ENCODE measurements around the gene SS18L1.

Gene SS18L1

GRCh38 chr20:62104791-62105345, 38.7 kb upstream of the SS18L1 start:
- H3K9ac ChIP-seq (ENCODE audit: low read depth, low read length, poor library complexity, severe bottlenecking): no peak overlapping the region
- no peaks in the 10 kb centered on the region for H3K27me3 ChIP-seq (ENCODE audit: insufficient read depth, low read length, poor library complexity, severe bottlenecking)
- no peak for TF ChIP-seq CTCF (conservative IDR thresholded peaks at IDR 0.05; ENCODE audit: low read length)
- TF ChIP-seq EZH2phosphoT487 (IDR thresholded peaks at IDR 0.05; ENCODE audit: borderline replicate concordance): no peak
- H3K4me2 ChIP-seq (ENCODE audit: low read depth, low read length, poor library complexity, severe bottlenecking): no peak overlapping the region
- no peaks in the 10 kb centered on the region for H3K9me2 ChIP-seq (replicated peaks; ENCODE audit: low read depth, low read length)
- peaks cover 19% of the 10 kb centered on the region; the same call in 1 of the 2 replicates for H3K9me3 ChIP-seq (ENCODE audit: insufficient read depth, low read depth, low read length)
- H3F3A ChIP-seq (ENCODE audit: low read depth): no peaks in the 10 kb centered on the region
- H3K79me2 ChIP-seq (ENCODE audit: insufficient read depth, low read length): no peaks in the 10 kb centered on the region
- no peak overlapping the region for H3K4me3 ChIP-seq (ENCODE audit: low read length, poor library complexity, severe bottlenecking)
- no peaks in the 10 kb centered on the region for H3K36me3 ChIP-seq (ENCODE audit: insufficient read depth, low read length)
- no peaks in the 10 kb centered on the region for H3K4me1 ChIP-seq (ENCODE audit: insufficient read depth, low read length, poor library complexity, severe bottlenecking)
- no peak overlapping the region for H2AFZ ChIP-seq (ENCODE audit: low read length)
- H4K20me1 ChIP-seq (ENCODE audit: insufficient read depth, low read length, poor library complexity, severe bottlenecking): no peaks in the 10 kb centered on the region

- Histone ChIP-seq H3K27me3 (ENCODE audit: insufficient read depth, low read length, poor library complexity, severe bottlenecking) (no peaks in the 10 kb centered on the region), H3K36me3 (ENCODE audit: insufficient read depth, low read length) (no peaks in the 10 kb centered on the region), H3K79me2 (ENCODE audit: insufficient read depth, low read length) (no peaks in the 10 kb centered on the region), H3K4me1 (ENCODE audit: insufficient read depth, low read length, poor library complexity, severe bottlenecking) (no peaks in the 10 kb centered on the region), H3K9ac (ENCODE audit: low read depth, low read length, poor library complexity, severe bottlenecking) (no peak overlapping the region), H3K4me2 (ENCODE audit: low read depth, low read length, poor library complexity, severe bottlenecking) (no peak overlapping the region), H3F3A (ENCODE audit: low read depth) (no peaks in the 10 kb centered on the region), H3K9me2 (replicated peaks; ENCODE audit: low read depth, low read length) (no peaks in the 10 kb centered on the region), H4K20me1 (ENCODE audit: insufficient read depth, low read length, poor library complexity, severe bottlenecking) (no peaks in the 10 kb centered on the region), H2AFZ (ENCODE audit: low read length) (no peak overlapping the region), H3K9me3 (ENCODE audit: insufficient read depth, low read depth, low read length) (peaks cover 19% of the 10 kb centered on the region; the same call in 1 of the 2 replicates), H3K4me3 (ENCODE audit: low read length, poor library complexity, severe bottlenecking) (no peak overlapping the region)
- TF ChIP-seq CTCF (conservative IDR thresholded peaks at IDR 0.05; ENCODE audit: low read length) (no peak), EZH2phosphoT487 (IDR thresholded peaks at IDR 0.05; ENCODE audit: borderline replicate concordance) (no peak)
Observed at GRCh38 chr20:62105592-62105991, 38.0 kb upstream of the SS18L1 start.

GRCh38 chr20:62111148-62111547, 32.4 kb upstream of the SS18L1 start:
- peaks cover 13% of the 10 kb centered on the region; the same call in 1 of the 2 replicates for H3K9me3 ChIP-seq (ENCODE audit: insufficient read depth, low read depth, low read length)
- TF ChIP-seq CTCF (conservative IDR thresholded peaks at IDR 0.05; ENCODE audit: low read length): no peak
- no peak for TF ChIP-seq EZH2phosphoT487 (IDR thresholded peaks at IDR 0.05; ENCODE audit: borderline replicate concordance)
- no peak overlapping the region for H2AFZ ChIP-seq (ENCODE audit: low read length)

More at GRCh38 chr20:62111148-62111547, 32.4 kb upstream of the SS18L1 start:
- Histone ChIP-seq H3K79me2 (ENCODE audit: insufficient read depth, low read length) (no peaks in the 10 kb centered on the region), H3F3A (ENCODE audit: low read depth) (no peaks in the 10 kb centered on the region), H3K36me3 (ENCODE audit: insufficient read depth, low read length) (no peaks in the 10 kb centered on the region), H3K4me1 (ENCODE audit: insufficient read depth, low read length, poor library complexity, severe bottlenecking) (no peaks in the 10 kb centered on the region), H3K9me2 (replicated peaks; ENCODE audit: low read depth, low read length) (no peaks in the 10 kb centered on the region), H3K27me3 (ENCODE audit: insufficient read depth, low read length, poor library complexity, severe bottlenecking) (no peaks in the 10 kb centered on the region), H4K20me1 (ENCODE audit: insufficient read depth, low read length, poor library complexity, severe bottlenecking) (no peaks in the 10 kb centered on the region), H3K9ac (ENCODE audit: low read depth, low read length, poor library complexity, severe bottlenecking) (no peak overlapping the region), H3K4me3 (ENCODE audit: low read length, poor library complexity, severe bottlenecking) (no peak overlapping the region), H3K4me2 (ENCODE audit: low read depth, low read length, poor library complexity, severe bottlenecking) (no peak overlapping the region)
